NCI-H446 treated with DMSO at 0.1 percent for 48 hours (cell line): Measurements from ENCODE around the gene PSEN1.

ENCODE experiments used
- DNase-seq: peaks from one replicate; lab custom pipeline; 2025; lab: John Stamatoyannopoulos, UW

PSEN1 gene

DNA sequence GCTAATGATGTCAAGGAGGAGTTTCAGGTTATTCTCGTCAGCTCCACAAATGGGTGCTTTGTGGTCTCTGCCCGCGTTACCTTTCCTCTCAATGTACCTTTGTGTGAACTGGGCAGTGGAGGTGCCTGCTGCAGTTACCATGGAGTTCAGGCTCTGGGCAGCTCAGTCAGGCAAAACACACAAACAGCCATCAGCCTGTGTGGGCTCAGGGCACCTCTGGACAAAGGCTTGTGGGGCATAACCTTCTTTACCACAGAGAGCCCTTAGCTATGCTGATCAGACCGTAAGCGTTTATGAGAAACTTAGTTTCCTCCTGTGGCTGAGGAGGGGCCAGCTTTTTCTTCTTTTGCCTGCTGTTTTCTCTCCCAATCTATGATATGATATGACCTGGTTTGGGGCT is 84.3 kb downstream of the PSEN1 start:
- DNase-seq, result no peak

DNA sequence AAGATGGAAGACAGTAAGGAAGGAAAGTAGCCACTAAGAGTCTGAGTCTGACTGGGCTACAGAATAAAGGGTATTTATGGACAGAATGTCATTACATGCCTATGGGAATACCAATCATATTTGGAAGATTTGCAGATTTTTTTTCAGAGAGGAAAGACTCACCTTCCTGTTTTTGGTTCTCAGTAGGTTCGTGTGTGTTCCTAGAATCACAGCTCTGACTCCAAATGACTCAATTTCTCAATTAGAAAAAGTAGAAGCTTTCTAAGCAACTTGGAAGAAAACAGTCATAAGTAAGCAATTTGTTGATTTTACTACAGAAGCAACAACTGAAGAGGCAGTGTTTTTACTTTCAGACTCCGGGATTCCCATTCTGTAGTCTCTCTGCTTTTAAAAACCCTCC is 85.6 kb downstream of the PSEN1 start:
- DNase-seq, result no peak

DNA sequence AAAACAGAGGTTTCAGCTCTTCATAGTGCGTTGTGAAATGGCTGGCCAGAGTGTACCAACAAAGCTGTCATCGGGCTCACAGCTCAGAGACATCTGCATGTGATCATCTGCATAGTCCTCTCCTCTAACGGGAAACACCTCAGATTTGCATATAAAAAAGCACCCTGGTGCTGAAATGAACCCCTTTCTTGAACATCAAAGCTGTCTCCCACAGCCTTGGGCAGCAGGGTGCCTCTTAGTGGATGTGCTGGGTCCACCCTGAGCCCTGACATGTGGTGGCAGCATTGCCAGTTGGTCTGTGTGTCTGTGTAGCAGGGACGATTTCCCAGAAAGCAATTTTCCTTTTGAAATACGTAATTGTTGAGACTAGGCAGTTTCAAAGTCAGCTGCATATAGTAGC is 86.7 kb downstream of the PSEN1 start:
- no peak for DNase-seq

DNA sequence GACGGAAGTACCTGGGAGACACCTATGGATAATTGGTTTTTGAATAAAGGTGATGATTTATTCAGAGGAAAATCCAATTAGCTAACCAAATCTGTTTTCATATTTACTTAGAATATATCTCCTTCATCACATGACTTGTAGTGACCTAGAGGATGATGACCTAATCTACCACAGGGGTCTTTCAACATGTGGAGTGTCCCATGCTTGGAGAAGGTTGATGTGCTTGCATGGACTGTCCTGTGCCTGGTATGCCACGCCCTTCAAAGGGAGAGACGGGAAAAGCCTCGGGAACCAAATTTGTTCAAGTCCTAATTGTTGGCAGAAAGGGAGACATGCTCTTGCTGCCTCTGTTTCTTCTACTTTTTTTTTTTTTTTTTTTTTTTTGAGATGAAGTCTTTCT is 89.2 kb downstream of the PSEN1 start:
- no peak for DNase-seq

DNA sequence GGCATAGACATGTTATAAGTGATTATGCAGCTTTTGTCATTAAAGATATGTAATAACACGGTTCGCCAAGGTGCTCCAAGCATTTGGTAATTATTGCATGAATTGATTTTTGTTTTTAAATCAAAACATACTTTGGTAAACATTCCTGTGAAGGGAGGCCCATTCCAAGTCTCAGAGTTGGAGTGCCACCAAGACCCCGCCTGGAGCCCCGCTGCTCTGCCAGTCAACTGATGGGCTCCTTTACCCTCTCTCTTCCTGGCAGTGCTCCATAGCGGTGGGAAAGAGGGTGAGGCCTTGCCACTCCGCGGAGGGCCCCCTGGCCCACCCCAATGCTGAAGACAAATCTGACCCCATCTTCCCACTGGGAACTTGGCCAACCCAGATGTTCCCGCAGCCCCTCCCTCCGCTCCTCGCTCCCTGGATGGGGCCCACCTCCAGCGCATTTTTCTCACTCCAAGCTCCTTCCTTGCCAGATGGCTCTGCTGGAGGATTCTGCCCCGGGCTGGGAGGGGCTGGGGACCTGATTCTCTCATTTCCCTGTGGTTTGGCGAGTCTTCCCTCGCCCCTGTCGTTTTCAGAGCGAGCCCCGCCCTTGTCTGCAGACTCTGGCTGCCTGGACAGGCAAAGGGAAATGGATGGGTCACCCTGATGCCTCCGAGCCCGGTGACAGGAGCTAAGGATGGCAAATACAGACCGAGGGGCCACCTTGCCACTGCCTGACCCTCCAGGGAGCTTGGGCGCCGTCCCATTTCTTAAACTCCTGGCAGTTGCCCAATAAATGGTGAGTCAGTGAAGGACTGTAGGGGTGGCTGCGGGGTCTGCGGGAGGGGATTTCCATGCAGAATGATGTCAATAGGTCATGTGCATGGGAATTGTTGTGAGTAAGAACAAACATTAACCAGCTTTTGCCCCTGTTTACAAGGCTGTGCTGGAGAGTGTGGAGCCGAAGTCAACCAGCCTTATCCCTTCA is 91.8 kb downstream of the PSEN1 start:
- peak; percentile 63 for DNase-seq

DNA sequence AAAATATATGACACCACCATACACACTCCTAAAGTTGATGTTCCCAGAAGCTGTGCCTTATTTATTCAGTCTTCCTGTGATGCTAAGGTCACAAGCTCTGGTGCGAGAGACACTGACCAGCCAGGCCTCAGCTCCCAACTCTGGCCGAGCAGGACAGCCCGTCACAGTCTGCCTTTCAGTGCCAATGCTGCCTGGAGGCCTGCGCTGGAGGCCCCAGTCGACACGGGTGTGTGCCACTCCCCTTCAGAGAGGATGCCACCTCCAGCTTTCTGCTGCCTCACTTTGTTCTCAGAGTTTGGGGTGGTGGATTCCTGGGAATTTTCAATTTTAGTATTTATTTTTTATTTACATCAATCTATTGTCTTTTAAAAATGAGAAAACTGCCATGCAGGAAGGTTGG is 93.7 kb downstream of the PSEN1 start:
- no peak for DNase-seq

DNA sequence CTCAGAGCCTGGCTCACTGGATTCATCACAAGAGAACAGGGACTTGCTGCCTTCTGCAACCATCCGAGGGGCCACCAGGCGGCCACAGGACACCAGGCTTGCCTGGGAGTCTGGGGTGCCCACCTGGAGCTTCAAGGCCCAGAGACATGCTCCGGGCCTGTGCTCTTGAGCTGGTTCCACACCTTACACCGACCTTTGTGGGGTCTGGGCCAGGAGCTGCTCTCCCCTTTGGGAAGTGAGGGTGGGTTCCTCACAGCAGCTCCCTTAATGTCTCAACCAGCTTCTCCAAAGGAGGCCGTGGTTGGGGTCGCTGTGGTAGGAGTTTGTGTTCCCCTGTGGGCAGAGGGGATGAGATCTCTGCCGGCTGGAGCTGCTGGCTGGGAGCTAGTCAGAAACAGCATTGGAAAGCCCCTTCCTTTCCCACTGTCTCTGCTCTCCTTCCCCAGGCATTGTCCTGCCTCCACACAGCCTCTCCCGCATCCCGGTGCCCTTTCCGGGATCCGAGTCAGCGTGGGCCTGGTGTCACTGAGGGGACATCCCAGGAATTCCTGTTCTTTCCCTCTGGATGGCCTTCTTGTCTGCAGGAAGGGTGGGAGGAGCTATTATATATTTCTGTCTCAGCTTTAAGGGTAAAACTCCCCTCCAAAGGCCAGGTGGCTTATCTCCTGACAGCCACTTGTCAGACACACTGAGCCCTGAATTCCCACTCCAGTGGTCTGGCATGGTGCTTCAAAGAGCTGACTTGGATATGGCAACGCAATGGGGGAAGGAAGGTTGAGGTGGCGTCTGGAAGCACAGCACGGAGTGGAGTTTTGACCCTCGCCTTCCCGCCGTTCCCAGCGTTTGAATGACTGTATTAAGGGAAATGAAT is 95.9 kb downstream of the PSEN1 start:
- DNase-seq, result no peak

DNA sequence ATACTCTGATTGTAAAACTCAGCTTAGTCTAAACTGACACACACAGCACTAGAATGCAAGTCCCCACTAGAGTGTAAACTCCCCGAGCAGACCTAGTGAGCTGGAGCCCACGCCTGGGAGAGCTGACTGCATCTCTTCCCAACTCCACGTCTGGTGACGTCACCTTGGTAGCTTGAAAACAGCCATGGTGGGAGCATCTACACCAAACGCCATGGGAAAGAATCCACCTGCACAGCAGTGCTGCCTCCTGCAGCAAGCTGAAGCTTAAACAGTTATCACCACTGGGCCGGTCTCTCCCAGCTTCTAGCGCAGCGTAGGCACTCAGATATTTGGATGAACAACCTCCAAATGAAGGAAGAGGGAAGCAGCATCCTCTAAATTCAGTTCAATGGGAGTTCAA is 96.7 kb downstream of the PSEN1 start:
- no peak for DNase-seq

DNA sequence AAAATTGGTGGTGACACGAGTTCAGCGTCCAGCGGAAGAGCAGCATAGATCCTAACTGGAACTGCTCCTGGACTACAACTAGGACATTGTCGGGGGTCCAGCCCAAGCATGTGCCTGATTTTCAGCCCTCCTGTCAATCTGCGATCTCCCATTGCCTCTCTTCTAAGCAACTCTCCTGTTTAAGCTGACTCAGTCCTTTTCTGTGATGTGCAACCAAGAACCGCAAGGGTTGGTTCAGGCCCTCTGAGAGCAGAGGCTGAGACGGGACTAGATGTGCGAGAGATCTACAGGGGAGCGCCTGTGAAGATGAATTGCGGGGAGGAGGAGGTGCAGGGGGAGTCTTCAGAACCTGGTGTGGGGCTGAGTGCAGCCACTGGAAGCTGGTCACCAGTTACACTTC is 97.3 kb downstream of the PSEN1 start:
- no peak for DNase-seq

DNA sequence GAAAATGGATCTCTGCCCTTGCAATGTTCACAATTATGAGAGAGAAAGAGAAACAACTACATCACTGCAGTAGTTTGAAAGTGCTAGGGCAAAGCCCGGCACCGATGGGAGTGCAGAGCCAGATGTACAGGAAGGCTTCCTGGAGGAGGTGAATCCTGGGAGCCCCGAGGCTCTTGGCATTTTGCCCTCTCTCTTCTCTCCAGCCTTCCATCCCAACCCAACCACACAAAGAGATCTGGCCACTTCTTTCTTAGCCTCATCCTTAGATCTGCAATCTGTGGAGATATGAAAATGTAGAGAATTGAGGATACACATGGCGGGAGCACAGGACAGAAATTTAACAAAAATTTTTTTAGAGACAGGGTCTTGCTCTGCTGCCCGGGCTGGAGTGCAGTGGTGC is 97.7 kb downstream of the PSEN1 start:
- no peak for DNase-seq

DNA sequence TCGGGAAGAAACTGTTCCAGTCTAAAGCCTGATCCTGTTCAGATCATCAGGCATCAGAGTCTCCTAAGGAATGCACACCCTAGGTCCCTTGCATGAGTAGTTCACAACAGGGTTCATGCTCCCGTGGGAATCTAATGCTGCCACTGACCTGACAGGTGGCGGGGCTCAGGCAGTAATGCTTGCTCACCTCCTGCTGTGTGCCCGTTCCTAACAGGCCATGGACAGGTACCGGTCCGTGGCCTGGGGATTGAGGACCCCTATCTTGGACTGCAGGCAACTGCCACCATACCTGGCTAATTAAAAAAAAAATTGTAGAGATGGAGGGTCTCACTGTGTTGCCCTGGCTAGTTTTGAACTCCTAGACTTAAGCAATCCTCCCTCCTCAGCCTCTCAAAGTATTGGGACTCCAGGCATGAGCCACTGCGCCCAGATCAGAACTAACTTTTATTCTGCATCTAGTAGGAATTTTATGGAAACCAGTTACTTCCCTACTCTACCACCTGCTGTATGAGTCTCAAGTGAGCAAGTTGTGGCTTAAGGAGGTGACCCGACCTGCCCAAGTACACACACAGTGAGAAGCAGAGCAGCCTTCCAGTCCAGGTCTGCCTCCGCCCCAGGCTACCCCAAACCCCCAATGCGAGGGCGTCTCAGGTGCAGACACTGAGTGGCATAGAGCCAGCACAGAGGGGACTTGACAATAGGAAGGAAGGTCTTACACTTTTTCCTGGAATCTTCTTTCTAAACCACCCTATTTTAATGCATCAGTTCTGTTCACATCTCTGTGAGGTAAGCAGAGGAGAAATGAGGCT is 98.5 kb downstream of the PSEN1 start:
- no peak for DNase-seq

DNA sequence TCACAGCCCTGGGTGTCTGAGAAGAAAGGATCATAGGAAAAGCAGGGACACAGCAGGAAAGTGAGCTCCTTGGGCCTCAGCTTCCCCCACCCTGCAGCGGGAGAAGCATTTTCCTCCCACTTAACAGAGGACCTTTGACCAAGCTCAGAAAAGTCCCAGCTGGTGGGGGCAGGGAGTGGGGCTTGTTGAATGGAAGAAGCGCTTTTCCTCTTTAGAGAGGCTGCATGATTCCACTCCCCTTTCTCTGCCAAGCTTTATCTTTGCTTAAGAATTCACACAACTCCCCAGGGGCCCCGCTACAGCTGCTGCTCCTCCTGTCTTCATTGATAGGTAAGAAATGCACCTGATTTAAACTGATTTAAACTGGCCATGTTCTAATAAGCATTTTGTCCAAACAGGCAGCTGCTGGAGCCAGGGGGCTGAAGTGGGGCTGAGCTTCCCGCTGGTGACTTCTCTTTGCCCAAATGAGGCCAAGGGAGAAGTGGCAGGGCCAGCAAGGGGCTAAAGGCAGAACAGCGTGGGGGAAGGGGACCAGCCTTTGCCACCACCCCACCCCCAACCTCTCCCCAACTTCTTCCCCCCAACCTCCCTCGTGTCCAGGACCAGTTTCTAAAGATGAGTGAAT is 99.3 kb downstream of the PSEN1 start:
- DNase-seq, result no peak

DNA sequence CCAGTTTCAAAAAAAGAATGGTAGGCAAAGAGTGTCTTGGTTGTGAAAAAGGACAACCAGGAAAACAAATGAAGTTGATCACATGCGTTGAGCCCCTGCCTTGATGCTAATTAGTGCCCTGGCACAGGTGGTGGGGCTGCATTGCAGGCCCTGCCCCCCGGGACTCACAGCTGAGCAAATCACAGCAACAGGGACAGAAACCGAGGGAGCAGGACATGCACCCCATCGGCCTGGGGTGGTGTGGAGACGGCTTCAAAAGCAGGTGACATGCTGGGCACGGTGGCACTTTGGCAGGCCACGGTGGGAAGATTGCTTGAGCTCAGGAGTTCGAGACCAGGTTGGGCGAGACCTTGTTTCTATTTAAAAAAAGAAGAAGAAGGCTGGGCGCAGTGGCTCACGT is 99.8 kb downstream of the PSEN1 start:
- DNase-seq, result no peak

DNA sequence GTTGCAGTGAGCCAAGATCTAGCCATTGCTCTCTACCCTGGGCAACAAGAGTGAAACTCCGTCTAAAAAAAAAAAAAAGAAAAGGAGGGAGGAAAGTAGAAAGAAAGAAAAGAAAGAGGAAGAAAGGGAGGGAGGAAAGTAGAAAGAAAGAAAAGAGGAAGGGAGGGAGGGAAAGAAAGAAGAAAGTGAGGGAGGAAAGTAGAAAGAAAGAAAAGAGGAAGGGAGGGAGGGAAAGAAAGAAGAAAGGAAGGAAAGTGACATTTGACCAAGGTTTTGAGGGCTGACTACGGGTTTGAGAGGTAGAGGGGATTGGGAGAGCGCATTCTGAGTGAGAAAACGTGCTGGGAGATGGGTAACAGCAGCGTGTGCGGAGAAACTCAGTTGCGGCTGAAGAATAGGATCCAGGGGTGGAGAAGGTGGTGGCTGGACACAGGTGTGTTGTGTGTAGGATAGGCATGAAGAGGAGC is 100.5 kb downstream of the PSEN1 start:
- DNase-seq, result no peak

DNA sequence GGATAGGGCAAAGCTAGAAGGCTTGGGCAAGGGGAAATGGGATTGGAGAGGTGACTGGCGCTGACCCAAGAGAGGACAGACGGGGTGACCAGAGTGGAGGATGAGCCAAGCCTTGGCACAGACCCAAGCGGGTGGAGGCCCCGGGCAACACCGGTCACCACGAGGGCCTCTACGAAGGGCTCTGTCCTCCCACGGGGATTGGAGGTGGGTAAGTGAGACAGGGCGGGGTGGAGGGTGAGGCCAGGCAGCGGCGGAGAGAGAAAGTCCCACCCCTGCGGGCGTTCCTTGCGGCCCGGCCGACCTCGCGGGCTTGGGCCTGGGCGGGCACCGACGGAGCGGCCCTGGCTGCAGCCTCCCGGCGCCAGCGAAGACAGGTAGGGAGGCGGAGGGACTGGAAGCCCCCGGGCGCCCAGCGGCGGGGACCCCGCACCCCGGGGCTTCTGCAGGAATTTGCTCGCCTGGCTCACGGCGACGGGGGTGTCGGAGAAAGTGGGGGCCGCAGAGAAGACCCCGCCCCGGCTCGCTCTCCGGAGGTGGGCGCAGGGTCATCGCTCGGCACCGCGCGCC is 101.0 kb downstream of the PSEN1 start, which contains the start of gene PAPLN:
PAPLN (plus strand) TSS at position 288 of the 567 bp plus-strand sequence. CDS start 2,273 bp downstream, outside the sequence.
- DNase-seq, result no peak

DNA sequence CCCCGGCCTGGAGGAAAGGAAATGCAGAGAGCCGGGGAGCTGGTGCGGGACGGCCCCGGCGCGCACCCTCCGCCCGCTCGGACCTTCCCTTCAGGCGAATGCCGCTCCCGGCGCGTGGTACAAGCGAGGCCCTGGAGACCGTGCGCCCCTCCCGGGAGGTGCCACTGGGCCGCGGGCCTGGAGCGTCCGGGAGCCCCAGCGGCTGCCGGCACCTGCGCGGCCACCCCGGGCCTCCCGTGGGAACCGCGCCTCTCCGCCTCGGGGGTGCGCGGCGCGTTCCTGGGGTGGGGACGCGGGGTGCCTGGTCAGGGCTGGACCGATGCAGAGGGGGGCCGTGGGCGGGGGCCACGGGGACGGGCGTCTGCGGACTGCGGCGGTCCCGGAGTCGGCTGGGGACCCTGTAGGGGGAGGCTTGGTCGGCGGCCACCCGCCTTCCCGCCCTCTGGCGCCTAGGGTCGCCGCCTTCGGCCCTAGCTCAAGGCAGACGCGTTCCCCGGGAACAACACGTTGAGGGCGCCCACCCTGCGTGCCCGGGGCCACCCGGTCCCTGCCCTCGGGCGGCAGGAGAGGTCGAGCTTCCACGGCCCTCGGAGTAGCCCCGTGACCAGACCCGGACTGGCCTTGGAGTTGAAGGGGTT is 101.6 kb downstream of the PSEN1 start:
- no peak for DNase-seq

DNA sequence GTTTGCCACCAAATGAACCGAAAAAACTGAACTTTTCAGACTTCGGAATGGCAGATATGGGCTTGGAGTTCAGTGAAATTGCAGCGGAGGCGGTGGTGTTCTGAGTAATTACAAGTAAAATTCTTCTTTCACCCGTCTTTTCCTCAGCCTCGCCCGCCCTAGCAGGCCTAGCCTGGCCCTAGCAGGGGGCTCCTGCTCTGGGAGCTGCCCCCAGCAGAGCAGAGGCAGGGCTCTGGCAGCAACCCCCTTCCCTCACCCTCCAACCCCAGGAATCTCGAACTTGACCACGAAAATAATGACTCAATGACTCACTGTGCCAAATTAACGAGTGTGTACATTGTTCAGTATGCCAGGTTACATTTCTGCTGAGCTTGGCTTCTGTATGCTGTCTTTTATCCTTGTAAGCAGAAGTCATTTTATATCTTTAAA is 102.1 kb downstream of the PSEN1 start:
- no peak for DNase-seq

DNA sequence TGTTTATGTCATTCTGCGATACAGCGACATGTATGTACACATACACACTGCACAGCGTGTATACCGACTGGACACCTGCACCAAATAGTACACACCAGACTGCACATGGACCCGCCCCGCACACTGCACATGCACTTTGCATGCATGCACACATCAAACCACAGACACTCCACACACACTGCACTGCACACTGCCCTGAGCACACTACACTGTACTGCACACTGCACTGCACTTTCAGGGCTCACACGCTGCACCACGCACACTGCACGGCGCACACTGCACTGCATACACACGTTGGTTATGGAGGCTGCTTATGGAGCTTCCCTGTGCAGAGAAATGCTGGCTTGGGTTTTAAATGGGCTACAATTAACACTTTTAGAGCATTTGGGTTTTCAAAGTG is 102.6 kb downstream of the PSEN1 start:
- DNase-seq, result no peak

DNA sequence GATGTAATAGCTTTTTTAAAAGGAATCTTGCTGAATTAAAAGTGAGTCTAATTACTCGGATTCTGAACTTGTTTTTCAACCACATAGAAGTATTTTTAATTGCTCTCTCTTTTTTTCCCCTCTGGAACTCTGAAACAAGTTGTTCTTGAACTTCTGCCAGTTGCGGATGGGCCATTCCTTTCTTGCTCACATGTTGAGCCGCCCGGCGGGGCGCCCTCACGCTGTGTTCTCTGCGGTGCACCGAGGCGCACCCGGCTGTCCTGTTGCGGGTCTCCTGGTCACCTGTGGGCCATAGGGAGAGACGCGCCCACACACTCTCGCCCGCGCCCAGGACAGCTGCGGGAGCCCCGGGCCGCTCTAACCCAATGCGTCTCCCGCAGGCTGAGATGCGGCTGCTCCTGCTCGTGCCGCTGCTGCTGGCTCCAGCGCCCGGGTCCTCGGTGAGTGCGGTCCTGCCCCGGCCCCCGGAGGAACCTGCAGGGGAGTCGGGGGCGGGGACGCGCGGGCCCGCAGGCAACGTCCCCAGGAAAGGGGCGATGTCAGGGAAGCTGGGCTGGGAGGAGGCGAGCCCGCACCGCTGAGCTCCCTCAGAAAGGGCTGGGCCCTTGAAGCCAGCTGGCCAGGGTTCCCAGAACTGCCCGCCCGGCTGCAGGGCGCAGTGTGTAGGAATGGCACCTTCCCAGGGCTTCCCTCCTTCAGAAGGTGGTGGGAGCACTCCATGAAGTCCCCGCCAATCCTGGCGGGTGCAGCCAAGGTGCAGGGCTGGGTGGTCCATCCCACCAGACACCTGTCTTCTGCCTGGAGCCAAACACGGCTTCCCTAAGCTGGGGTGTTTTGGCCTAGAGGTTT is 103.3 kb downstream of the PSEN1 start:
- no peak for DNase-seq
